NT2/D1 (cell line): ENCODE data around the gene FHOD1.

Experiments
- YY1 ChIP-seq: IDR thresholded peaks from 2 replicates; pipeline ENCODE4 v1.6.1; 2011; ENCODE audit not compliant: insufficient read length, insufficient read depth
- ZNF274 ChIP-seq: IDR thresholded peaks from 2 replicates; pipeline ENCODE4 v1.6.1; 2011; ENCODE audit warnings: mild to moderate bottlenecking, low read depth, low read length

- TF ChIP-seq YY1 (no peak), ZNF274 (no peak)
Measured at GRCh38 chr16:67291461-67291860, 44.2 kb upstream of the FHOD1 start.
